ENCODE measurements around the gene CD22. TPM values are rescaled to one million over a fixed set of nuclear protein-coding genes. Genes with fewer than 3 reads are reported as not detected.

Gene CD22
- total RNA-seq, 1 donor from 2014 or later = 19.1 TPM

DNA sequence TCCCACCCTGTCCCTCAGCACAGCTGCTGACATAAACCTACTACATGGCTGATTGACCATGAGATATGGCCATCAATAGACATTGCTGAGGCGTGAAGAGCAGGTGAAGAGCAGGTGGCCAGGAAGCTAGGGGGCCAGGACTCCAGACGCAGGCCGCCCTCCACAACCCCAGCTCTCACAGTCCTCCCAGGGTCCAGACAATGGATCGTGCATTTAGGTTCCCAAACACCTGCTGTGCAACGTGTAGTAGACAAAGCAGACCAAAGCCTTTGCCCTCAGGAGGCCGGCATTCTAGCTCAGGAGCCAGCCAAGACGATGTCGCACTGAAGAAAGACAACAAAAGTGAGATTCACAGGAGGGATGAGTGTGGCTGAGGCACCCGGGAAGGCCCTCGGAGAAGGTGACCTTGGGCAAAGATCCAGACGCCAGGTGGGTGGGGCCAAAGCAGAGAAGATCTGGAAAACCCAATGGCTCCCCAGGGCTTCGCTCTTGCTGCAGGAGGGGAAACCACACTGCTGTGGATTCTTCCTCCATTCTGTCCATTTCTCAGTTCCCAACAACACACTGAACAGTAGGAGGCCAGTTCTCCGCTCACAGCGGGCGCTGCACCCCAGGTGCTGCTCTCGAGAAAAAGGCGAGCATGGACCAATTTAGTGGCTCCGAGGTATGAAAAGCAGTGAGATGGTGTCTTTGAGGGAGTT, 20.1 kb downstream of the CD22 start:
- Histone ChIP-seq H3K36me3 (no peaks in the 10 kb centered on the region), H3K4me1 (peaks cover 15% of the 10 kb centered on the region), H3K27me3 (ENCODE audit: low read depth) (peaks cover 12% of the 10 kb centered on the region), H3K4me3 (no peak overlapping the region), H3K9me3 (no peaks in the 10 kb centered on the region), H3K27ac (no peak overlapping the region)
- ATAC-seq (no peak), DNase-seq (peak; percentile 14)
- intact Hi-C loops (cut with DNase I) = no loop called here
- no peak for TF ChIP-seq CTCF (IDR thresholded peaks at IDR 0.05)

DNA sequence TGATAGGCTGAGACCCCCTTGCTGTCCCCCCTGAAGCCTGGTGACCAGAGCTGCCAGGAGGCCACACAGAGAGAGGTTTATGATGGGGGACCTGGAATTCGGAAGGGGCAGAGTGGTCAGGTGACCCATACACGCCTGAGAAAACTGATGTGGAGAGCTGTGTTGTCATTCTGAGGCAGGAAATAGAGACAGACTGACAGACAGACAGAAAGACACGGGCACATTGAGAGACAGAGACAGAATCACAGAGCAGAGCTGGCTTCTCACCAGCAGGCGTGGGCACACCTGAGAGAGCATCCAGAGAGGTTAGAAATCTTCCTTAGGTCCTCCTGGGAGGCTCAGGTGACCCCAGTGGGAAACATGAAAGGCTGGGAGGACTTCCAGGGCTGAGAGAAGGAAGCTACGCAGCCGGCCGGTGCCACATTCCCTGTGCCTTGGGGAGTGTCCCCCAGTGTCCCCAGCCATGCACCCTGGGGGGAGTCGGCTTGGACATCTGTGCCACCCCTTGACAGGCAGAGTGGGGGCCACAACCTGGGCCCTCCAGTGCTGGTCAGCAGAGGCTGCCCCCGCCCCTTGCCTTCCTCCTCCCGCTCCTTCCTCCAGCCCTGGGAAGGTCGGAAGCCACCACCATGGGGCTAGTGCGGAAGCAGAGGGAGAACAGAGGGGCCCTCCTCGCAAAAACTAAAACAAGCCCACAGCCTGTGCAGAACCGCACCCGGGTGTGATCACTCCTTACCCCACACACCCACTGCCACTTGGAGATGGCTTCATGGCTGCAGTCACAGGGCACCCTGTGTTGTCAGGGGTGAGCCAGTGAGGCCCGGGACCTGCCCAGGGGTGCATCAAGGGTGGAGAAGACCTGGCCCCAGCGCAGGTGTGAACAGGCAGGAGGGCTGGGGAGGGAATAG, 20.9 kb downstream of the CD22 start:
- intact Hi-C loops (cut with DNase I) = no loop called here
- Histone ChIP-seq H3K4me3 (no peak overlapping the region), H3K36me3 (no peaks in the 10 kb centered on the region), H3K4me1 (peaks cover 15% of the 10 kb centered on the region), H3K27ac (no peak overlapping the region), H3K27me3 (ENCODE audit: low read depth) (peaks cover 12% of the 10 kb centered on the region), H3K9me3 (no peaks in the 10 kb centered on the region)
- no peak for ATAC-seq
- DNase-seq = peak; percentile 37
- no peak for TF ChIP-seq CTCF (IDR thresholded peaks at IDR 0.05)

- intact Hi-C loops (cut with DNase I) = no loop called here
- peaks cover 15% of the 10 kb centered on the region for H3K4me1 ChIP-seq
- peak; percentile 21 for DNase-seq
Measured at GRCh38 chr19:35350591-35350990, 21.6 kb downstream of the CD22 start.

GRCh38 chr19:35351411-35352176, 22.6 kb downstream of the CD22 start:
- H3K4me3 ChIP-seq = no peak overlapping the region
- no peak for TF ChIP-seq CTCF (IDR thresholded peaks at IDR 0.05)
- peaks cover 13% of the 10 kb centered on the region for H3K4me1 ChIP-seq
- peak in 1 of 2 donors; percentile 20 for ATAC-seq
- DNase-seq = peak; percentile 45
- no peaks in the 10 kb centered on the region for H3K36me3 ChIP-seq
- no peaks in the 10 kb centered on the region for H3K9me3 ChIP-seq
- H3K27me3 ChIP-seq (ENCODE audit: low read depth) = peaks cover 16% of the 10 kb centered on the region
- no peak overlapping the region for H3K27ac ChIP-seq
- intact Hi-C loops (cut with DNase I) = no loop called here

More at GRCh38 chr19:35350591-35350990, 21.6 kb downstream of the CD22 start:
- Histone ChIP-seq H3K9me3 (no peaks in the 10 kb centered on the region), H3K4me3 (no peak overlapping the region), H3K36me3 (no peaks in the 10 kb centered on the region), H3K27me3 (ENCODE audit: low read depth) (peaks cover 16% of the 10 kb centered on the region), H3K27ac (no peak overlapping the region)
- no peak for TF ChIP-seq CTCF (IDR thresholded peaks at IDR 0.05)
- ATAC-seq = no peak

DNA sequence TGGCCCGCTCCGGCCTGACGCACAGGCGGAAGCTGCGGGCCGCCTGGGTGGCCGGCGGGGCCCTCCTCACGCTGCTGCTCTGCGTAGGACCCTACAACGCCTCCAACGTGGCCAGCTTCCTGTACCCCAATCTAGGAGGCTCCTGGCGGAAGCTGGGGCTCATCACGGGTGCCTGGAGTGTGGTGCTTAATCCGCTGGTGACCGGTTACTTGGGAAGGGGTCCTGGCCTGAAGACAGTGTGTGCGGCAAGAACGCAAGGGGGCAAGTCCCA, 23.1 kb downstream of the CD22 start:
- Histone ChIP-seq H3K9me3 (no peaks in the 10 kb centered on the region), H3K36me3 (no peaks in the 10 kb centered on the region), H3K4me3 (no peak overlapping the region), H3K4me1 (peaks cover 8% of the 10 kb centered on the region), H3K27me3 (ENCODE audit: low read depth) (peaks cover 16% of the 10 kb centered on the region), H3K27ac (no peak overlapping the region)
- intact Hi-C loops (cut with DNase I) = no loop called here
- ATAC-seq (no peak), DNase-seq (no peak)
- no peak for TF ChIP-seq CTCF (IDR thresholded peaks at IDR 0.05)

Data from lower lobe of right lung (tissue), 2 donors.